ENCODE measurements around the gene CD200R1L. TPM values are rescaled to one million over a fixed set of nuclear protein-coding genes. Genes with fewer than 3 reads are reported as not detected.

Gene CD200R1L
- total and polyA plus RNA-seq, 9 of the 15 experiments (the other 6 are each of a cell fraction or from before 2014, with no cell fraction given): not detected

DNA sequence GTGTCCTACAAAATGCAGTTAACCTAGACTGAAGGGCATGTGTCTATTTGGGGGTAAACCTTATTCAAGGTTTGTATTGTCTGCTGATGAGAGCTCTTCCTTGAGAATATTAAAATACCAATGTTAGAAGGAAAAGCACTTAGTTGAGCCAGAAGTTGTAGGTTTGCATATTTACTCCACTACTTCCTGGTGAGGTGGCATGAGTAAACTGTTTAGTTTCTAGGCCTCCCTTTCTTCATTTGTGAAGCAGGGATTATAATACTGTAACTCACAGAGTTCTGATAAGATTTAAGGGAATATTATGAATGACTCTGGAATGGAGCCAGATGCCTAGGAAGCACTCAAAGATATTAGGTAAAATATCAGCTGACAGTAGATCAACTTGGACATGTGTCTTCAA, 46.7 kb downstream of the CD200R1L start:
- Histone ChIP-seq H3K27ac (ENCODE audit: extremely low read depth, low read depth, low read length) (no peak overlapping the region), H3K36me3 (ENCODE audit: control insufficient read depth, insufficient read depth, low read length) (no peaks in the 10 kb centered on the region), H3K27me3 (ENCODE audit: control insufficient read depth in 2 of 2, insufficient read depth in 2 of 2, low read length in 2 of 2) (no peaks in the 10 kb centered on the region), H2AFZ (ENCODE audit: low read depth, low read length) (no peak overlapping the region), H3K9me1 (ENCODE audit: control insufficient read depth, insufficient read depth, low read length) (no peaks in the 10 kb centered on the region), H3K4me2 (ENCODE audit: insufficient read depth, low read length) (no peak overlapping the region), H3K4me1 (replicated peaks in 1 of 2; ENCODE audit: control insufficient read depth in 2 of 2, insufficient read depth in 2 of 2, low read length in 2 of 2) (no peaks in the 10 kb centered on the region; a peak in 2 of 5 replicates), H3K4me3 (no peak overlapping the region), H3K9me3 (replicated peaks; ENCODE audit: control insufficient read depth, insufficient read depth, low read depth, low read length) (no peaks in the 10 kb centered on the region), H3K9ac (ENCODE audit: insufficient read depth in 1 of 2, low read depth in 2 of 2, low read length in 2 of 2) (no peak overlapping the region), H4K20me1 (replicated peaks; ENCODE audit: control insufficient read depth, insufficient read depth, low read length) (no peaks in the 10 kb centered on the region), H3K79me2 (ENCODE audit: control insufficient read depth, insufficient read depth, low read length) (no peaks in the 10 kb centered on the region)
- intact Hi-C loops (cut with micrococcal nuclease) (no loop called here), in situ Hi-C loops (cut with MboI) (no loop called here)
- TF ChIP-seq ZNF699 (CRISPR knock-in tag; IDR thresholded peaks at IDR 0.05; ENCODE audit: insufficient replicate concordance) (no peak), RNF2 (IDR thresholded peaks at IDR 0.05) (no peak), RBM14 (IDR thresholded peaks at IDR 0.05; ENCODE audit: borderline replicate concordance, insufficient read depth, low read depth, low read length) (no peak), NCOA2 (IDR thresholded peaks at IDR 0.05; ENCODE audit: partially characterized antibody in 2 of 2) (no peak), ZNF134 (CRISPR knock-in tag; conservative IDR thresholded peaks at IDR 0.05) (no peak), NEUROD1 (IDR thresholded peaks at IDR 0.05; ENCODE audit: borderline replicate concordance, low read depth, low read length, partially characterized antibody) (no peak), ZNF263 (CRISPR knock-in tag; IDR thresholded peaks at IDR 0.05; ENCODE audit: borderline replicate concordance) (no peak), TSC22D4 (tag; IDR thresholded peaks at IDR 0.05) (no peak), ZNF3 (CRISPR knock-in tag; IDR thresholded peaks at IDR 0.05) (no peak), SLC30A9 (CRISPR knock-in tag; IDR thresholded peaks at IDR 0.05) (no peak), POLR2AphosphoS2 (IDR thresholded peaks at IDR 0.05; ENCODE audit: low read length) (no peak), NRF1 (conservative IDR thresholded peaks at IDR 0.05 in 1 of 2, IDR thresholded peaks at IDR 0.05 in 1 of 2) (no peak), ELF2 (CRISPR knock-in tag; IDR thresholded peaks at IDR 0.05) (no peak), ELF4 (CRISPR knock-in tag; IDR thresholded peaks at IDR 0.05) (no peak), NR2C1 (IDR thresholded peaks at IDR 0.05) (no peak), NR2C1 (tag; IDR thresholded peaks at IDR 0.05) (no peak)
- TF ChIP-seq, protein P1, sequence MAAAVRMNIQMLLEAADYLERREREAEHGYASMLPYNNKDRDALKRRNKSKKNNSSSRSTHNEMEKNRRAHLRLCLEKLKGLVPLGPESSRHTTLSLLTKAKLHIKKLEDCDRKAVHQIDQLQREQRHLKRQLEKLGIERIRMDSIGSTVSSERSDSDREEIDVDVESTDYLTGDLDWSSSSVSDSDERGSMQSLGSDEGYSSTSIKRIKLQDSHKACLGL (CRISPR knock-in tag; IDR thresholded peaks at IDR 0.05; ENCODE audit: borderline replicate concordance, poor library complexity, severe bottlenecking): no peak
- TF ChIP-seq, protein P2, sequence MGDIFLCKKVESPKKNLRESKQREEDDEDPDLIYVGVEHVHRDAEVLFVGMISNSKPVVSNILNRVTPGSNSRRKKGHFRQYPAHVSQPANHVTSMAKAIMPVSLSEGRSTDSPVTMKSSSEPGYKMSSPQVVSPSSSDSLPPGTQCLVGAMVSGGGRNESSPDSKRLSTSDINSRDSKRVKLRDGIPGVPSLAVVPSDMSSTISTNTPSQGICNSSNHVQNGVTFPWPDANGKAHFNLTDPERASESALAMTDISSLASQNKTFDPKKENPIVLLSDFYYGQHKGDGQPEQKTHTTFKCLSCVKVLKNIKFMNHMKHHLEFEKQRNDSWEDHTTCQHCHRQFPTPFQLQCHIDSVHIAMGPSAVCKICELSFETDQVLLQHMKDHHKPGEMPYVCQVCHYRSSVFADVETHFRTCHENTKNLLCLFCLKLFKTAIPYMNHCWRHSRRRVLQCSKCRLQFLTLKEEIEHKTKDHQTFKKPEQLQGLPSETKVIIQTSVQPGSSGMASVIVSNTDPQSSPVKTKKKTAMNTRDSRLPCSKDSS (IDR thresholded peaks at IDR 0.05; ENCODE audit: low read depth, partially characterized antibody): no peak
- POLR2A ChIA-PET: no interaction called here
- no TSS peak for BruUV-seq (replicated peaks)
- DNase-seq (ENCODE audit: extremely low read depth in 1 of 4, low spot score in 3 of 4): no peak
- no peak for FAIRE-seq
- CTCF ChIA-PET (ENCODE audit: low intra/inter-chr PET ratio): no interaction called here
- ATAC-seq: no peak
